ENCODE data around the gene NRP2. TPM values are rescaled to one million over a fixed set of nuclear protein-coding genes. Genes with fewer than 3 reads are reported as not detected.

Gene NRP2
- total RNA-seq, 3 donors from 2014 or later, result 18.4 to 32.0 (median 23.9) TPM

DNA sequence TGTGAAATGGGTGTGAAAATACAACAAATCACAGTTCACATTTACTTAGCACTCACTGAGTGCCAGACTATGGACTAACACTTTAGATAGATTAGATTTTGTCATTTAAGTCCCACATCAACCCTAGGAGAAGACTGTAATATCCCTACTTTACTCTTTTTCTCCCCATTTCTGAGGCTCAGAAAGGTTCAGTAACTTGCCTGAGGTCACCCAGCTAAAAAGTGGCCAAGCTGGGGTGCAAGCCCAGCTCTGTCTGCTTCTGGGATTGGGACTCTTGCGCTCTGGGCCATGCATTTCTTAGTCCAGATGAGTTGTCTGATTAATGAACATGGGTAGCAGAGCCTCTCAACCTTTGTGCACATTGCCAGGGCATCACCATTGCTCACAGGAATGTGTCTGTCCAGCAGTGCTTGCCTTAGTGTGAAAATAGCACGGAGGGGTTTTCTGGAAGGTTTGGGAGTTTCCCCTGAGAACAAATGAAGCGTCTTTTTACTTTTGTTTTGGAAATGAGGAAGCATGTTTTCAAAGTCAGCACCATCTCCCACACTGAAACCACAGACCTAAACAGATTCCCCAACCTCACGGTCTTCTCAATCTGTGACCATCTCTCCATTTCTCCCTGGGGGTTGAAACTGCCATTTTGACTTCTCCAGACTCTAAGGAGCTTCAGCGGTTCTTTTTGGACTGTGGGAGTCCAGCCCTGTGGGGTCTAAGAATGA is 31.9 kb downstream of the NRP2 start:
- Histone ChIP-seq H3K27me3 (no peaks in the 10 kb centered on the region), H3K27ac (peak overlapping the region; percentile 51 to 55), H3K9me3 (no peaks in the 10 kb centered on the region), H3K4me3 (no peak overlapping the region), H3K36me3 (no peaks in the 10 kb centered on the region), H3K4me1 (peaks cover 0 to 3% of the 10 kb centered on the region in 2 donors)
- intact Hi-C loops (cut with DNase I; ENCODE audit: low total_unique reads), result no loop called here
- TF ChIP-seq, protein P1, sequence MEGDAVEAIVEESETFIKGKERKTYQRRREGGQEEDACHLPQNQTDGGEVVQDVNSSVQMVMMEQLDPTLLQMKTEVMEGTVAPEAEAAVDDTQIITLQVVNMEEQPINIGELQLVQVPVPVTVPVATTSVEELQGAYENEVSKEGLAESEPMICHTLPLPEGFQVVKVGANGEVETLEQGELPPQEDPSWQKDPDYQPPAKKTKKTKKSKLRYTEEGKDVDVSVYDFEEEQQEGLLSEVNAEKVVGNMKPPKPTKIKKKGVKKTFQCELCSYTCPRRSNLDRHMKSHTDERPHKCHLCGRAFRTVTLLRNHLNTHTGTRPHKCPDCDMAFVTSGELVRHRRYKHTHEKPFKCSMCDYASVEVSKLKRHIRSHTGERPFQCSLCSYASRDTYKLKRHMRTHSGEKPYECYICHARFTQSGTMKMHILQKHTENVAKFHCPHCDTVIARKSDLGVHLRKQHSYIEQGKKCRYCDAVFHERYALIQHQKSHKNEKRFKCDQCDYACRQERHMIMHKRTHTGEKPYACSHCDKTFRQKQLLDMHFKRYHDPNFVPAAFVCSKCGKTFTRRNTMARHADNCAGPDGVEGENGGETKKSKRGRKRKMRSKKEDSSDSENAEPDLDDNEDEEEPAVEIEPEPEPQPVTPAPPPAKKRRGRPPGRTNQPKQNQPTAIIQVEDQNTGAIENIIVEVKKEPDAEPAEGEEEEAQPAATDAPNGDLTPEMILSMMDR (IDR thresholded peaks at IDR 0.05), result no peak
- TF ChIP-seq POLR2AphosphoS5 (IDR thresholded peaks at IDR 0.05) (no peak), POLR2A (IDR thresholded peaks at IDR 0.05) (no peak)
- no peak for DNase-seq (ENCODE audit: low spot score in 2 of 2)

DNA sequence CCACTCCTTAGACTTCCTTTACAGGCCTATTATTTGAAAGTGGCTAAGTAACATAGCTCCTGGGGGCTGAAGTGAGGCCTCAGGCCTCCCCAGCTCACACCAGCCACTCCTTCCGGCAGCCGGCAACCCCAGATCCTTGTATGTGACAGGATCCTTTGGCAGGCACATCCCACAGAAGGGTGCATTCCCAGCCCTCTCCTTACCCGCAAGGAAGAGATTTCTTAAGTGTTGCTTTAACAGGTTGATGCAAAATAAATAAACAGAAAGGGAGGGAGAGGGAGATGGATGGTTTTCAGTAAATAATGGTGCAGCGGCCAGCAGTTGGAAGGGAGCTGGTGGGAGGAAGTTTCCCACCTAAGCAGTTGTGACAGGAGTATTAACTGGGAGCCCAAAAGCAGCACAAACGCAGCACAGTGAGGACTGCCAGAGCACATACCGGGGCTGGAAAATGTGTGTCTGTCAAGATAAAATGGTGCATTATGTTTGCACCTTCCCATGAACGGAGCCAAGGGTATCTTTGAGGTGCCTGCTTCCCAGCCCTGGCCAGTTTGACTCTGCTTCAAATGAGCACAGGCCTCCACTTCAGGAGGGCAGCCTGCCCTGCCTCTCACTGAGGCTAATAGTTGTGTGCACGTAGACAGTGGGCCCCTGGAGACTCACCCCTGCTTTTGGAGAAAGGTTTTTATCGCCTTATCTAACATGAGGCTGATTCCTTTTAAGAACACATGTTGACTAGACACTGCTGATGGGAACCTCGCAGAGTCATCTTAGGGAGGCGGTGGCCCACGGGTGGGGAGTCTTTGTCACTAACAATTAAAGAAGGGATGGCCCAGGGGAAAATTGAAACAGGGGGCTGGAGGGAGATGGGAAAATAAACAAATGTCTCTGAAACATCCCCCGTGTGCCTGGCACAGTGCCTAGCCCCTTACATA is 32.8 kb downstream of the NRP2 start:
- intact Hi-C loops (cut with DNase I; ENCODE audit: low total_unique reads), result no loop called here
- H3K4me3 ChIP-seq, result no peak overlapping the region
- DNase-seq (ENCODE audit: low spot score in 2 of 2), result no peak
- no peaks in the 10 kb centered on the region for H3K9me3 ChIP-seq
- no peaks in the 10 kb centered on the region for H3K27me3 ChIP-seq
- H3K36me3 ChIP-seq, result no peaks in the 10 kb centered on the region
- TF ChIP-seq, protein P1 (IDR thresholded peaks at IDR 0.05), result no peak
- no peak for TF ChIP-seq POLR2AphosphoS5 (IDR thresholded peaks at IDR 0.05)
- TF ChIP-seq POLR2A (IDR thresholded peaks at IDR 0.05), result no peak
- peak overlapping the region; percentile 51 to 55 for H3K27ac ChIP-seq
- H3K4me1 ChIP-seq, result peaks cover 0 to 3% of the 10 kb centered on the region in 2 donors

DNA sequence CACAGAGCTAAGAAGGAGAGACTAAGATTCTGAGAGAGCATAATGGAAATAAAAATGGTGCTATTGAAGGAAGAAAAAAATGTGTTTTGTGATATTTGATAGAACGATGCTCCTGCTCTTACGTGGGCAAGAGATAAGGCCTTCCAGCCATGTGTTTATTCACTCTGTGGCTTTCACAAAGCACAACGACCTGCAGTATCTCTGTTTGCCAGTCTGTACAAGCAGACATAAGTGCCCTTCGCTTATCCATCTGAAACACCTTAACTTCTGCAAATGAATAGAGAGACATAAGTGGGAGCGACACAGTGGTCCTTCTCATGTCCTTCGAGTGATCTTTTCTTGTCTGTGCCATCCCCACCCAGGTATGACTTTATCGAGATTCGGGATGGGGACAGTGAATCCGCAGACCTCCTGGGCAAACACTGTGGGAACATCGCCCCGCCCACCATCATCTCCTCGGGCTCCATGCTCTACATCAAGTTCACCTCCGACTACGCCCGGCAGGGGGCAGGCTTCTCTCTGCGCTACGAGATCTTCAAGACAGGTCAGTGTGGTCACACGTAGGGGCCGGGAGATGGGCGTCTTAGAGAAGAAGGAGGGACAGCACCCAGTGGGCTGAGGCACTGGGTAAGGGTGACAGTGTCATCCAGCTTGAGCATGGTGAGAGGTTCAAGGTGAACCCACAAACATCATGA is 33.7 kb downstream of the NRP2 start:
- DNase-seq (ENCODE audit: low spot score in 2 of 2), result no peak
- no peak overlapping the region for H3K27ac ChIP-seq
- H3K4me1 ChIP-seq, result peaks cover 0 to 3% of the 10 kb centered on the region in 2 donors
- H3K36me3 ChIP-seq, result no peaks in the 10 kb centered on the region
- no peak overlapping the region for H3K4me3 ChIP-seq
- no peaks in the 10 kb centered on the region for H3K9me3 ChIP-seq
- no peaks in the 10 kb centered on the region for H3K27me3 ChIP-seq
- TF ChIP-seq POLR2AphosphoS5 (IDR thresholded peaks at IDR 0.05) (no peak), POLR2A (IDR thresholded peaks at IDR 0.05) (no peak)
- TF ChIP-seq, protein P1 (IDR thresholded peaks at IDR 0.05), result no peak
- intact Hi-C loops (cut with DNase I; ENCODE audit: low total_unique reads), result no loop called here

DNA sequence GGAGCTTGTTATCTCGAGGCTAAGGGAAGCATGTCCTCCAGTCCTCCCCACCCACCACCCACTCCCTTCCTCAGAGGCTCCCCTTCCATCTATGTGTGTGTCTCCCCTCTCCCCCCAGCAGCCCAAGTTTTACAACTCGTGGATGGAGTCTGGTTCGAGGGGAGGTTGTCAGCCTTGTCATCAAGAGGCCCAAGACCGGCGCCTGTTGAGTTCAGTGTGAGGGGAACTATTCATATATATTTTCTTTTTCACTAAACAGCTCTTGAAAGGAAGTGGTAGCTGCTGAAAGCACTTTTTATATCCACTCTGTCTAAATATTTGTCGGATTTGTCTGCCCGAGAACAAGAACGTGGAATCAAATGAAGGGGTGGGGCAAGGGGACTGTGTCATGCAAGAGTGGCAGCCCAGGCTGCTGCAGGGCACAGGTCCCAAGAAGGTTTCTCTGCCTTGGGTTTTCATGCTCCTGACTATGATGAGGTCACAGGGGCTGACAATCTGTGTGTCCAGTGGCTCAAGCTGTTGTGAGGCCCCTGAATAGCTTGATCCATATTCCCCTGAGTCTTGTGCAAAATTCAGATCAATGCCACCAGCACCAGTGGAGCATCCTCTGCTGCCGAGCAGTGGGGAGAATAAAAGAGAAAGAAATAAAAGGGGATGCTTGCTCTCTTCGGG is 35.0 kb downstream of the NRP2 start:
- peaks cover 0 to 3% of the 10 kb centered on the region in 2 donors for H3K4me1 ChIP-seq
- intact Hi-C loops (cut with DNase I; ENCODE audit: low total_unique reads), result no loop called here
- TF ChIP-seq POLR2AphosphoS5 (IDR thresholded peaks at IDR 0.05) (no peak), POLR2A (IDR thresholded peaks at IDR 0.05) (no peak)
- TF ChIP-seq, protein P1 (IDR thresholded peaks at IDR 0.05), result no peak
- no peak overlapping the region for H3K27ac ChIP-seq
- no peaks in the 10 kb centered on the region for H3K9me3 ChIP-seq
- H3K4me3 ChIP-seq, result no peak overlapping the region
- DNase-seq (ENCODE audit: low spot score in 2 of 2), result no peak
- H3K27me3 ChIP-seq, result no peaks in the 10 kb centered on the region
- H3K36me3 ChIP-seq, result no peaks in the 10 kb centered on the region
